ENCODE measurements around the gene BMF. TPM values are rescaled to one million over a fixed set of nuclear protein-coding genes. Genes with fewer than 3 reads are reported as not detected.
"Not testable (repeated sequence)": the region's sequence is repeated elsewhere in the genome, so short reads cannot be mapped to it uniquely, and the experiment has no call there.

The BMF gene
- total RNA-seq, 4 donors from 2014 or later = 4.6 to 8.3 (median 6.3) TPM

- 77% methylated on average over 17 of the region's 18 CpGs for WGBS
- H3K27ac ChIP-seq (replicated peaks in 1 of 4) = no peak overlapping the region
- intact Hi-C loops (cut with DNase I) = no loop called here
Observed at GRCh38 chr15:40075298-40076044, 33.2 kb downstream of the BMF start.

GRCh38 chr15:40074656-40075055, 34.0 kb downstream of the BMF start:
- H3K27ac ChIP-seq (replicated peaks in 1 of 4); H3K9me3 ChIP-seq; intact Hi-C loops (cut with DNase I); H3K36me3 ChIP-seq; H3K4me3 ChIP-seq; H3K27me3 ChIP-seq; DNase-seq (ENCODE audit: extremely low spot score): not testable (repeated sequence)
- WGBS = 97% methylated on average over 17 of the region's 27 CpGs
- peaks cover 6 to 11% (median 9%) of the 10 kb centered on the region in 4 donors for H3K4me1 ChIP-seq

More at GRCh38 chr15:40075298-40076044, 33.2 kb downstream of the BMF start:
- Histone ChIP-seq H3K4me1 (peaks cover 0 to 8% (median 4%) of the 10 kb centered on the region in 4 donors), H3K27me3 (no peaks in the 10 kb centered on the region), H3K9me3 (no peaks in the 10 kb centered on the region), H3K4me3 (no peak overlapping the region), H3K36me3 (no peaks in the 10 kb centered on the region)
- no peak for TF ChIP-seq EP300 (IDR thresholded peaks at IDR 0.05)
- no peak for DNase-seq (ENCODE audit: extremely low spot score)

- H3K27me3 ChIP-seq; H3K36me3 ChIP-seq; H3K27ac ChIP-seq (replicated peaks in 1 of 4); H3K4me3 ChIP-seq; H3K9me3 ChIP-seq; DNase-seq (ENCODE audit: extremely low spot score); intact Hi-C loops (cut with DNase I): not testable (repeated sequence)
- peaks cover 14 to 19% (median 17%) of the 10 kb centered on the region in 4 donors for H3K4me1 ChIP-seq
- WGBS = 84% methylated on average over 31 of the region's 34 CpGs
Observed at GRCh38 chr15:40073716-40074490, 34.8 kb downstream of the BMF start.

- TF ChIP-seq CTCF (IDR thresholded peaks at IDR 0.05) (no peak), POLR2AphosphoS5 (IDR thresholded peaks at IDR 0.05) (no peak), POLR2A (IDR thresholded peaks at IDR 0.05; ENCODE audit: low read depth) (no peak), EP300 (IDR thresholded peaks at IDR 0.05) (no peak)
- peaks cover 19 to 31% (median 26%) of the 10 kb centered on the region in 4 donors for H3K4me1 ChIP-seq
- no peak overlapping the region for H3K4me3 ChIP-seq
- no peaks in the 10 kb centered on the region for H3K36me3 ChIP-seq
- H3K27ac ChIP-seq (replicated peaks in 1 of 4) = no peak overlapping the region
- H3K27me3 ChIP-seq = no peaks in the 10 kb centered on the region
- DNase-seq (ENCODE audit: extremely low spot score) = no peak
- intact Hi-C loops (cut with DNase I) = no loop called here
- no peaks in the 10 kb centered on the region for H3K9me3 ChIP-seq
- 73% methylated on average over 34 of the region's 34 CpGs for WGBS
Observed at GRCh38 chr15:40072216-40072990, 36.3 kb downstream of the BMF start.

- H3K4me3 ChIP-seq = no peak overlapping the region
- TF ChIP-seq POLR2AphosphoS5 (IDR thresholded peaks at IDR 0.05) (no peak), POLR2A (IDR thresholded peaks at IDR 0.05; ENCODE audit: low read depth) (no peak), CTCF (IDR thresholded peaks at IDR 0.05) (no peak), EP300 (IDR thresholded peaks at IDR 0.05) (no peak)
- H3K27me3 ChIP-seq = no peaks in the 10 kb centered on the region
- H3K9me3 ChIP-seq = no peaks in the 10 kb centered on the region
- no peak overlapping the region for H3K27ac ChIP-seq (replicated peaks in 1 of 4)
- intact Hi-C loops (cut with DNase I) = no loop called here
- peaks cover 0 to 2% (median 0%) of the 10 kb centered on the region in 4 donors for H3K36me3 ChIP-seq
- 100% methylated on average over 8 of the region's 8 CpGs for WGBS
- H3K4me1 ChIP-seq = peaks cover 19 to 31% (median 26%) of the 10 kb centered on the region in 4 donors
- DNase-seq (ENCODE audit: extremely low spot score) = no peak
Observed at GRCh38 chr15:40070608-40071218, 38.0 kb downstream of the BMF start.
